HepG2 (cell line): ENCODE measurements around the gene KDM2B. TPM values are rescaled to one million over a fixed set of nuclear protein-coding genes. Genes with fewer than 3 reads are reported as not detected.

ENCODE experiments used
- AGO2 ChIP-seq: fragments of 200-400 bp; formaldehyde crosslinking; optimal IDR thresholded peaks from 2 replicates; pipeline ENCODE3; 2017; ENCODE audit warnings: mild to moderate bottlenecking, low read depth, low read length, moderate library complexity
- ARID3A ChIP-seq: IDR thresholded peaks from 2 replicates; pipeline ENCODE4 v1.6.1; 2012; ENCODE audit warnings: low read depth, low read length, improper control_type of control experiment
- ATRX ChIP-seq: sonication (generic); formaldehyde crosslinking; IDR thresholded peaks from 2 replicates; pipeline ENCODE4 v1.4.0; 2020; ENCODE audit warnings: missing genetic modification reagents, borderline replicate concordance
- CREBL2 ChIP-seq: sonication (generic); formaldehyde crosslinking; IDR thresholded peaks from 2 replicates; pipeline ENCODE4 v1.8.1; 2023; ENCODE audit warnings: missing genetic modification reagents, mild to moderate bottlenecking, borderline replicate concordance
- DNMT3B ChIP-seq: conservative IDR thresholded peaks from 2 replicates; pipeline ENCODE4 v1.6.1; 2016; ENCODE audit warnings: missing biosample characterization, control low read depth
- HINFP ChIP-seq: sonication (generic); formaldehyde crosslinking; IDR thresholded peaks from 2 replicates; pipeline ENCODE4 v1.4.0; 2020; ENCODE audit warnings: low read depth, mild to moderate bottlenecking, missing genetic modification reagents
- IRF9 ChIP-seq: sonication (generic); formaldehyde crosslinking; IDR thresholded peaks from 2 replicates; pipeline ENCODE4 v1.8.0; 2022; ENCODE audit warnings: missing genetic modification reagents, mild to moderate bottlenecking, borderline replicate concordance
- KLF11 ChIP-seq: IDR thresholded peaks from 2 replicates; pipeline ENCODE4 v1.6.1; 2016; ENCODE audit warnings: missing compliant biosample characterization
- NR3C1 ChIP-seq: sonication (generic); formaldehyde crosslinking; IDR thresholded peaks from 2 replicates; pipeline ENCODE4 v1.4.0; 2020; ENCODE audit warnings: missing genetic modification reagents
- PAX8 ChIP-seq: sonication (generic); formaldehyde crosslinking; IDR thresholded peaks from 2 replicates; pipeline ENCODE4 v1.8.0; 2022; ENCODE audit warnings: mild to moderate bottlenecking, missing genetic modification reagents, borderline replicate concordance
- PLRG1 ChIP-seq: fragments of 450-650 bp; conservative IDR thresholded peaks from 2 replicates; pipeline ENCODE4 v1.6.1; 2016
- SAFB2 ChIP-seq: sonication (generic); formaldehyde crosslinking; IDR thresholded peaks from 2 replicates; pipeline ENCODE4 v1.5.1; 2020; ENCODE audit warnings: missing genetic modification reagents, low read depth, mild to moderate bottlenecking, borderline replicate concordance
- SOX6 ChIP-seq, 2 experiments: fragments of 450-650 bp in 1 of 2; sonication (generic) in 1 of 2; formaldehyde crosslinking in 1 of 2; IDR thresholded peaks; 2 replicates each; pipeline versions ENCODE4 v1.4.0 to v1.6.1; 2017 to 2020; ENCODE audit warnings: antibody characterized with exemption in 1 of 2, mild to moderate bottlenecking in 1 of 2, missing genetic modification reagents in 1 of 2
- SP1 ChIP-seq, 2 experiments: fragments of 450-650 bp in 1 of 2; sonication (generic) in 1 of 2; formaldehyde crosslinking in 1 of 2; IDR thresholded peaks; 2 replicates each; pipeline versions ENCODE4 v1.4.0 to v1.6.1; 2016 to 2020; ENCODE audit warnings: missing genetic modification reagents in 1 of 2
- TMF1 ChIP-seq: sonication (generic); formaldehyde crosslinking; IDR thresholded peaks from 2 replicates; pipeline ENCODE4 v1.8.1; 2022; ENCODE audit warnings: low read depth, missing genetic modification reagents
- ZBTB1 ChIP-seq: sonication (generic); formaldehyde crosslinking; IDR thresholded peaks from 2 replicates; pipeline ENCODE4 v1.4.0; 2020; ENCODE audit warnings: missing genetic modification reagents, borderline replicate concordance
- ZFP36 ChIP-seq: fragments of 150-350 bp; IDR thresholded peaks from 2 replicates; pipeline ENCODE4 v1.6.1; 2018; ENCODE audit warnings: borderline replicate concordance, low read length, low read depth; ENCODE audit not compliant: partially characterized antibody
- ZFP90 ChIP-seq: sonication (generic); formaldehyde crosslinking; IDR thresholded peaks from 2 replicates; pipeline ENCODE4 v1.8.0; 2022; ENCODE audit warnings: missing genetic modification reagents, mild to moderate bottlenecking, inconsistent platforms, borderline replicate concordance
- ZNF253 ChIP-seq: sonication (generic); formaldehyde crosslinking; IDR thresholded peaks from 2 replicates; pipeline ENCODE4 v1.8.0; 2022; ENCODE audit warnings: mild to moderate bottlenecking, missing genetic modification reagents, borderline replicate concordance
- ZNF33A ChIP-seq: sonication (generic); formaldehyde crosslinking; IDR thresholded peaks from 2 replicates; pipeline ENCODE4 v1.5.1; 2020; ENCODE audit warnings: missing genetic modification reagents, mild to moderate bottlenecking, moderate library complexity, borderline replicate concordance
- ZNF572 ChIP-seq: sonication (generic); formaldehyde crosslinking; IDR thresholded peaks from 2 replicates; pipeline ENCODE4 v1.5.1; 2020; ENCODE audit warnings: mild to moderate bottlenecking, missing genetic modification reagents
- ZNF616 ChIP-seq: sonication (generic); formaldehyde crosslinking; IDR thresholded peaks from 2 replicates; pipeline ENCODE4 v1.5.0; 2020; ENCODE audit warnings: low read depth, mild to moderate bottlenecking, missing genetic modification reagents
- ZNF773 ChIP-seq: sonication (generic); formaldehyde crosslinking; IDR thresholded peaks from 2 replicates; pipeline ENCODE4 v1.4.0; 2020; ENCODE audit warnings: missing genetic modification reagents, borderline replicate concordance
- polyA plus RNA-seq, 8 experiments: library from polyadenylated mRNA; depleted of rRNA in 3 of 8; stranded (reverse) in 7 of 8; unstranded in 1 of 8; fragments of >200 nt; fragmentation: Illumina TruSeq in 4 of 8; extraction: Trizol in 4 of 8; gene quantifications; 2 replicates each; pipeline versions ENCODE4 v1.2.1 to v1.2.3, GENCODE V29; 2011 to 2016; ENCODE audit warnings: low read depth in 4 of 8, missing spikeins in 1 of 8, mixed read lengths in 1 of 8; ENCODE audit not compliant: insufficient read depth in 1 of 8
- total RNA-seq, 5 experiments: library from RNA; depleted of rRNA; stranded (reverse); fragments of >200 nt; fragmentation: Illumina TruSeq; extraction: Trizol; gene quantifications; 2 replicates each; pipeline ENCODE4 v1.2.3, GENCODE V29; 2016; ENCODE audit warnings: low read depth in 1 of 5

KDM2B gene
- total and polyA plus RNA-seq, 2 of the 13 experiments (the other 11 are each of a cell fraction or from before 2014, with no cell fraction given): 17.5 to 26.1 TPM

- peak; percentile 84; the same call in 1 of the 2 replicates for TF ChIP-seq HINFP
- no peak; the same call in 1 of the 2 replicates for TF ChIP-seq ZNF773 (CRISPR knock-in tag)
- no peak for TF ChIP-seq PLRG1
- TF ChIP-seq ATRX (CRISPR knock-in tag): no peak
- TF ChIP-seq PAX8: no peak
- TF ChIP-seq ZNF33A: no peak
- TF ChIP-seq ARID3A: no peak
- no peak for TF ChIP-seq NR3C1 (CRISPR knock-in tag)
- TF ChIP-seq SOX6 (IDR thresholded peaks at IDR 0.05): no peak
- TF ChIP-seq SOX6 (CRISPR knock-in tag; IDR thresholded peaks at IDR 0.05): peak; percentile 63; the same call in 1 of the 2 replicates
- no peak for TF ChIP-seq ZNF616 (CRISPR knock-in tag)
- TF ChIP-seq ZNF572 (CRISPR knock-in tag): no peak
- no peak for TF ChIP-seq ZFP36
- no peak; the same call in 1 of the 2 replicates for TF ChIP-seq ZFP90
- peak; percentile 99 for TF ChIP-seq KLF11 (CRISPR knock-in tag)
- TF ChIP-seq CREBL2 (CRISPR knock-in tag): no peak
- peak; percentile 71; the same call in 1 of the 2 replicates for TF ChIP-seq SP1 (IDR thresholded peaks at IDR 0.05)
- peak; percentile 99 for TF ChIP-seq SP1 (CRISPR knock-in tag; IDR thresholded peaks at IDR 0.05)
- peak; percentile 87; the same call in 1 of the 2 replicates for TF ChIP-seq TMF1 (CRISPR knock-in tag)
- TF ChIP-seq ZNF253 (CRISPR knock-in tag): no peak
- TF ChIP-seq DNMT3B (CRISPR knock-in tag): no peak
- no peak for TF ChIP-seq ZBTB1
- TF ChIP-seq SAFB2 (CRISPR knock-in tag): no peak; the same call in 1 of the 2 replicates
- TF ChIP-seq AGO2: no peak
- TF ChIP-seq IRF9 (CRISPR knock-in tag): no peak
These were observed 181.2 kb downstream of the KDM2B start, which contains the start of gene RNF34 (continued) for GRCh38 chr12:121399391-121400331.
